ENCODE measurements around the gene THAP12. TPM values are rescaled to one million over a fixed set of nuclear protein-coding genes. Genes with fewer than 3 reads are reported as not detected.

THAP12 gene
- polyA plus RNA-seq, 1 donor (not counting 4 experiments of a cell fraction or from before 2014, with no cell fraction given): 49.8 TPM

- no peak overlapping the region for H3K27ac ChIP-seq (ENCODE audit: control insufficient read depth, insufficient read depth, low read length)
- no peaks in the 10 kb centered on the region for H3K36me3 ChIP-seq (ENCODE audit: control insufficient read depth in 2 of 2, extremely low read depth in 1 of 2, insufficient read depth in 2 of 2, low read length in 2 of 2)
- no peaks in the 10 kb centered on the region for H3K4me1 ChIP-seq (ENCODE audit: control insufficient read depth, extremely low read depth, insufficient read depth, low read length)
- no peaks in the 10 kb centered on the region for H3K9me1 ChIP-seq (ENCODE audit: control insufficient read depth, extremely low read depth, insufficient read depth, low read length)
- H2AFZ ChIP-seq (ENCODE audit: control insufficient read depth, low read length): no peak overlapping the region
- DNase-seq (ENCODE audit: low read depth, low spot score): no peak
- no peak for FAIRE-seq
- no peaks in the 10 kb centered on the region for H4K20me1 ChIP-seq (ENCODE audit: control insufficient read depth, extremely low read depth, insufficient read depth, low read length)
- dilution Hi-C loops (cut with MboI; ENCODE audit: extremely low pct_ligation_motif_present, low sequenced_read_pairs): no loop called here
- TF ChIP-seq CTCF (optimal IDR thresholded peaks at IDR 0.05 in 1 of 3, IDR thresholded peaks at IDR 0.05 in 1 of 3, conservative IDR thresholded peaks at IDR 0.05 in 1 of 3; ENCODE audit: extremely low read depth in 1 of 3, insufficient read depth in 2 of 3, low read length in 3 of 3) (no peak), EZH2 (IDR thresholded peaks at IDR 0.05; ENCODE audit: low read length) (no peak)
- H3K9ac ChIP-seq (ENCODE audit: control insufficient read depth, extremely low read depth, insufficient read depth, low read length): no peak overlapping the region
- no peak overlapping the region for H3K4me2 ChIP-seq (ENCODE audit: control insufficient read depth, extremely low read depth, insufficient read depth, low read depth, low read length)
- no peaks in the 10 kb centered on the region for H3K79me2 ChIP-seq (ENCODE audit: control insufficient read depth, insufficient read depth, low read length)
- H3K9me3 ChIP-seq (ENCODE audit: control insufficient read depth, low read depth, low read length): peaks cover 2% of the 10 kb centered on the region
- no peaks in the 10 kb centered on the region for H3K27me3 ChIP-seq (ENCODE audit: control insufficient read depth, extremely low read depth, insufficient read depth, low read length)
- no peak overlapping the region for H3K4me3 ChIP-seq (ENCODE audit: control insufficient read depth in 2 of 3, extremely low read depth in 1 of 3, insufficient read depth in 2 of 3, low read depth in 1 of 3, low read length in 3 of 3)
These were observed 45.1 kb downstream of the THAP12 start for GRCh38 chr11:76335842-76336241.

- H3K4me3 ChIP-seq (ENCODE audit: control insufficient read depth in 2 of 3, extremely low read depth in 1 of 3, insufficient read depth in 2 of 3, low read depth in 1 of 3, low read length in 3 of 3): no peak overlapping the region
- DNase-seq (ENCODE audit: low read depth, low spot score): no peak
- TF ChIP-seq EZH2 (IDR thresholded peaks at IDR 0.05; ENCODE audit: low read length): no peak
- TF ChIP-seq CTCF (optimal IDR thresholded peaks at IDR 0.05 in 1 of 3, IDR thresholded peaks at IDR 0.05 in 1 of 3, conservative IDR thresholded peaks at IDR 0.05 in 1 of 3; ENCODE audit: extremely low read depth in 1 of 3, insufficient read depth in 2 of 3, low read length in 3 of 3): no peak
- H4K20me1 ChIP-seq (ENCODE audit: control insufficient read depth, extremely low read depth, insufficient read depth, low read length): no peaks in the 10 kb centered on the region
- no peaks in the 10 kb centered on the region for H3K4me1 ChIP-seq (ENCODE audit: control insufficient read depth, extremely low read depth, insufficient read depth, low read length)
- H3K9me3 ChIP-seq (ENCODE audit: control insufficient read depth, low read depth, low read length): peaks cover 2% of the 10 kb centered on the region
- no peaks in the 10 kb centered on the region for H3K9me1 ChIP-seq (ENCODE audit: control insufficient read depth, extremely low read depth, insufficient read depth, low read length)
- H3K4me2 ChIP-seq (ENCODE audit: control insufficient read depth, extremely low read depth, insufficient read depth, low read depth, low read length): no peak overlapping the region
- no peaks in the 10 kb centered on the region for H3K36me3 ChIP-seq (ENCODE audit: control insufficient read depth in 2 of 2, extremely low read depth in 1 of 2, insufficient read depth in 2 of 2, low read length in 2 of 2)
- dilution Hi-C loops (cut with MboI; ENCODE audit: extremely low pct_ligation_motif_present, low sequenced_read_pairs): no loop called here
- H3K27ac ChIP-seq (ENCODE audit: control insufficient read depth, insufficient read depth, low read length): no peak overlapping the region
- H3K79me2 ChIP-seq (ENCODE audit: control insufficient read depth, insufficient read depth, low read length): no peaks in the 10 kb centered on the region
- no peak overlapping the region for H2AFZ ChIP-seq (ENCODE audit: control insufficient read depth, low read length)
- no peak overlapping the region for H3K9ac ChIP-seq (ENCODE audit: control insufficient read depth, extremely low read depth, insufficient read depth, low read length)
- no peaks in the 10 kb centered on the region for H3K27me3 ChIP-seq (ENCODE audit: control insufficient read depth, extremely low read depth, insufficient read depth, low read length)
- no peak for FAIRE-seq
These were observed 46.0 kb downstream of the THAP12 start for GRCh38 chr11:76334826-76335389.

Data from keratinocyte (primary cell).